HT1080 (cell line): ENCODE measurements around the gene CDH16. TPM values are rescaled to one million over a fixed set of nuclear protein-coding genes. Genes with fewer than 3 reads are reported as not detected.
"Not testable (repeated sequence)": the region's sequence is repeated elsewhere in the genome, so short reads cannot be mapped to it uniquely, and the experiment has no call there.

Experiments
- DNase-seq: peaks from one replicate; pipeline ENCODE4 v3.0.0-alpha.2; 2015; ENCODE audit warnings: low read depth
- total RNA-seq: library from RNA; depleted of rRNA; stranded (reverse); fragments of >200 nt; shearing (Covaris generic); gene quantifications from 2 replicates; pipeline ENCODE4 v1.2.3, GENCODE V29; 2014; rRNA removed

The CDH16 gene
- total RNA-seq, 1 experiment from 2014 or later = not detected

GRCh38 chr16:66874079-66874775, 44.5 kb downstream of the CDH16 start:
- peak; percentile 72 for DNase-seq

GRCh38 chr16:66873685-66874055, 45.0 kb downstream of the CDH16 start:
- DNase-seq = no peak

DNA sequence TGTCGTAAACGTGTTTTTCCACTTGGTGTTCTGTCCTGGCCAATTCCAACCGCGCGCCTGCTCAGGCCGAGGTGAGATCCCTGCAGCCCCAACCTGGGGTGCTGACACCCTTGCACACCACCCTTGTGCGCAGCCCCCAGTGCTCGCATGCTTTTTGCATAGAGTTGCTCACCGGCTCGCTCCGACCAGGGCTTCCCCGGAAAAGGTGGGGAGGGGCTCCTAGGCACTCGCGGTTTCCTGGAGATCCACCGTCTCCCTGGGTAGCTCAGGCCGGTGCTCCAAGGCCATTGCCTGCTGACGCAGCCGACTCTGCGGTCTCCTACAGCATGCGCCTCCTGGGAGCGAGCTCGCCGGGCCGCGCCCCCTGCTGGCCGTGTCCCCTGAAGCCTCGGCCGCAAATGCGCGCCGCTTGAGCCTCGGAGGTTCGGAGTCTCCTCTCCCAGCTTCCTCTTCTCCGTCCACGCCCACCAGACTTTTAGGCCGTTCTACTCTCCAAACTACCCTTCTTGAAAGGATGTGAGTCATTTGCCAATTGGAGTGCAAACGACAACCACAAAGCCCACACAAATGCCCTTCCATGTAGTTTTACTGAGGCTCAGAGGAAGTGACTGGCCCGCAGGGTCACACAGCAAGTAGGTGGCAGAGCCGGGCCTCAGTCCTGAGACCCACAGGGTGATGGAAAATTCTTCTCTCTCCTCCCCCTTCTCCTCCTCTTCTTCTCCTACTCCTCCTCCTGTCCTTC, 45.6 kb downstream of the CDH16 start:
- peak; percentile 100 for DNase-seq

DNA sequence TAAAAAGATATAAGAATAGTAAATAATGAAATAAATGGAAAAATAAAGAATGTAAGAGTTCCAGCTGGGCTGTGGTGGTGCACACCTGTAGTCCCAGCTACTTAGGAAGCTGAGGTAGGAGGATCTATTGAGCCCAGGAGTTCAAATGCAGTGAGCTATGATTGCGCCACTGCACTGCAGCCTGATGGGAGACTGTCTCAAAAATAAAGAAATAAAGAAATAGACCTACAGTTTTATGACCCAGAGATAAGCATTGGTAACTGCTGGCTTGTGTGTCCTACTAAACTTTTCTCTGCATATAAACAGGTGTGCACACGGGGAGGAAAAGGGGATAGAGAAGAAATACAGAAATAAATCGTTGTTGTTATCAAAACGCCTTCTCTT, 46.1 kb downstream of the CDH16 start:
- DNase-seq = no peak

GRCh38 chr16:66871840-66872239, 46.8 kb downstream of the CDH16 start:
- DNase-seq = no peak

- DNase-seq = not testable (repeated sequence)
Measured at GRCh38 chr16:66871363-66871762, 47.3 kb downstream of the CDH16 start.

DNA sequence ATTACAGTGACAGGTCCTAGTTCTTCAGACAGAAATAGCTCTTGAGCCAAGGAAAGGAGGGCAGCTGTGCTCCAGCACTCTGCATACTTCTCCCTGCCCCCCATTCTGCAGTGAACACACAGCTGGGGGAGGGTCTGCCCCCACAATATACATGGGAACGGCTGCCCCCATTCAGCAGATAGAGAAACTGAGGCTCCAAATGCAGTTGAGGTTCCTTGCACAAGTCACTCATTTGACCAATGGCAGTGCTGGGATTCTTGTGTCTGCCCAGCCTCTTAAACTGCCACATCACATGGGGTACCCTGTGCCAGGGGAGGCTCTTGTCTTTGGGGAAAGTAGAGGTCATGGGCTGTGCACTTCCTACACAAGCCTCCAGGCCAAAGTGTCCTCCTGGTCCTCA, 49.3 kb downstream of the CDH16 start:
- no peak for DNase-seq

- DNase-seq = no peak
Measured at GRCh38 chr16:66863707-66864106, 55.0 kb downstream of the CDH16 start.

- no peak for DNase-seq
Measured at GRCh38 chr16:66862023-66862520, 56.6 kb downstream of the CDH16 start.

DNA sequence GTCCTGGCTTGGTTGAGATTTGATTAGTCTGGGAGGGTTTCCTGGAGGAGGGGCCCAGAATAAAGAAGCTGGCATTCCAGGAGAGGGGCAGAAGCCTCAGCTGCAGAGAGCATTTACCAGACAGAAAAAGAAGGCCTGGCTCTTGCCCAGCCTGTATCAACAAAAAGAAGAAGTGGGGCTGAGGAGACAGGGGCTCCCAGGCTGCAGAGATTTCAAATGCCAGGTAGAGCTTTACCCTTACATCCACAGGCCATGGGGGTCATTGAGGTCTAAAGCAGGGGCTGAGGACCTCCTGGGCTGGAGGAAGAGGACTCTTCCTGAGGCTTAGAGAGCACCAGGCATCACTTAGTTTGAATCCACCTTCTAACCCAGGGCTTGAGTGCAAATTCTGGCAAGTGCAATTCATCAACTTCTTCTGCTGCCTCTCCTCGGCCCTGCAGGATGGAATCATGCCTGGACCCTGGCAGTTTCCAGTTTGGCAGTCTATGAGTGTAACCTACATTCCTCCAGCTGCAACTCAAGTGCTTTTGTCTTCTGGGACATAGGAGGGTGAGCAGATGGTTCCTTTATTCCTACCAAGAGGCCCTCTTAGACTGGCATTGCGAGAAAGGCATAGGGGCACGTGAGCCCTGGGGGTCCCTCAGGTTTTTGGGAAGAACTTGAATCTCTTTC, 59.2 kb downstream of the CDH16 start:
- DNase-seq = no peak

- DNase-seq = peak; percentile 75
Measured at GRCh38 chr16:66858740-66859396, 59.8 kb downstream of the CDH16 start.

Other genes with a start within 250 kb of the CDH16 start
- 27.0 and 34.4 TPM in 2 replicates for gene CMTM4, start 222.1 kb downstream of the CDH16 start, total RNA-seq
- 29.6 and 52.9 TPM in 2 replicates for gene DYNC1LI2, start 167.3 kb downstream of the CDH16 start, total RNA-seq
- not detected in 2 replicates for gene TERB1, start 117.3 kb downstream of the CDH16 start, total RNA-seq
- 86.8 and 93.6 TPM in 2 replicates for gene NAE1, start 87.9 kb downstream of the CDH16 start, total RNA-seq
- not detected in 2 replicates for gene CA7, start 74.5 kb downstream of the CDH16 start, total RNA-seq
- gene PDP2, start 38.4 kb downstream of the CDH16 start, total RNA-seq = 10.6 and 12.1 TPM in 2 replicates
- 0.13 TPM in 1 of 2 replicates, not detected in the other for gene RRAD, start 6.7 kb upstream of the CDH16 start, total RNA-seq
- 230 and 244 TPM in 2 replicates for gene CIAO2B, start 15.5 kb upstream of the CDH16 start, total RNA-seq
- 19.3 and 24.0 TPM in 2 replicates for gene CES2, start 16.6 kb upstream of the CDH16 start, total RNA-seq
- 0.53 and 1.2 TPM in 2 replicates for gene CES3, start 42.4 kb upstream of the CDH16 start, total RNA-seq
- not detected in 2 replicates for gene CES4A, start 69.7 kb upstream of the CDH16 start, total RNA-seq
- gene CBFB, start 110.3 kb upstream of the CDH16 start, total RNA-seq = 62.7 and 93.7 TPM in 2 replicates
- gene PHAF1, start 191.1 kb upstream of the CDH16 start, total RNA-seq = 12.1 and 23.8 TPM in 2 replicates
- gene B3GNT9, start 232.1 kb upstream of the CDH16 start, total RNA-seq = 2.8 and 5.6 TPM in 2 replicates
- 10.9 and 13.7 TPM in 2 replicates for gene TRADD, start 241.0 kb upstream of the CDH16 start, total RNA-seq
- gene FBXL8, start 241.1 kb upstream of the CDH16 start, total RNA-seq = 10.3 and 12.8 TPM in 2 replicates
- gene HSF4, start 245.9 kb upstream of the CDH16 start, total RNA-seq = 9.0 and 11.0 TPM in 2 replicates